Fibroblast of villous mesenchyme (primary cell): ENCODE measurements around the gene FHAD1. TPM values are rescaled to one million over a fixed set of nuclear protein-coding genes. Genes with fewer than 3 reads are reported as not detected.

Experiments used
- DNase-seq: peaks from one replicate; pipeline ENCODE4 v3.0.0-alpha.2; 2010; ENCODE audit warnings: low read depth
- H3K4me3 ChIP-seq: 2 replicates; pipeline ENCODE4 v1.5.1; 2011; ENCODE audit warnings: low read depth, mild to moderate bottlenecking, low read length
- CTCF ChIP-seq: IDR thresholded peaks from 2 replicates; pipeline ENCODE4 v1.5.1; 2012; ENCODE audit warnings: low read depth, mild to moderate bottlenecking, low read length; ENCODE audit not compliant: insufficient read depth
- total RNA-seq: library from RNA; depleted of rRNA; stranded (reverse); fragments of >200 nt; gene quantifications from 2 replicates; pipeline ENCODE4 v1.2.3, GENCODE V29; 2012

The FHAD1 gene
- total RNA-seq, 1 donor, result under 0.01 TPM

DNA sequence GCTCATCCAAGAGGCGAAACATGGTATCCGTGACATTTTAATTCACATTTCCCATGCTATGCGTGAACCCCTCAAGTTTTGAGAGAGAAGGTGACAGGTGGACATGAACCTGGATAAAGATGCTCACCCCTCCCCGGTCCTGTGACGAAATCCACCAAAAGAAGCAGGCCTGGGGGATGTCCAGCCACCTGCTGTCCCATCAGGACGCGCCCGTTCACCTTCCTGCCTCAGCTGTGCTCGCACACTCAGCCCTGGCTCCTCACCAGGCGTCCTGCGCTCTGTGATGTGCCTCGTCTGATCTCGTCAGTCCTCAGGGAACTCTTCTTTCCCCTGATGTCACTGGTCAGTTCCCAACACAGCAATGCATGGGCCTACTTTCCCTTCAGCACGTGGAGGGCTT is 10.3 kb downstream of the FHAD1 start:
- DNase-seq, result no peak
- H3K4me3 ChIP-seq, result no peak overlapping the region
- TF ChIP-seq CTCF, result no peak

- no peak overlapping the region for H3K4me3 ChIP-seq
- DNase-seq, result no peak
- no peak for TF ChIP-seq CTCF
These were observed 12.0 kb downstream of the FHAD1 start for GRCh38 chr1:15258833-15259621.

DNA sequence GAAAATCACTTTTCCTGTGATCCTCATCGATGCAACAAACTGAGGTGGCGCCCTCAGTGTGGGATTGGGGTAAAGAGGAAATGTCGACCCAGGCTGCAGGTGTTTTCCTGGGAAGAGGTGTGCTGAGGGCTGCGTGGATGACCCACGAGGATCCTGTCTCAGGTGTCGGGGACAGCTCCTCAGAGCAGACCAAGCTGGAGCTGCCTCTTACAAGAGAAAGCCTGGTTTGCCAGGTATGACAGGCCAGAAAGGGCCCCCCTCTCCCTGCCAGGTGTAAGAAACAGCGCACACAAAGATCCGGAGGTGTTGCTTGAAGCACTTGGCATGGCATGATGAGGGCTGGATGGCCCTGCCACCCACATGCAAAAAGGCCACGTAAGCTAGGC is 12.6 kb downstream of the FHAD1 start:
- DNase-seq, result no peak
- no peak for TF ChIP-seq CTCF
- no peak overlapping the region for H3K4me3 ChIP-seq

DNA sequence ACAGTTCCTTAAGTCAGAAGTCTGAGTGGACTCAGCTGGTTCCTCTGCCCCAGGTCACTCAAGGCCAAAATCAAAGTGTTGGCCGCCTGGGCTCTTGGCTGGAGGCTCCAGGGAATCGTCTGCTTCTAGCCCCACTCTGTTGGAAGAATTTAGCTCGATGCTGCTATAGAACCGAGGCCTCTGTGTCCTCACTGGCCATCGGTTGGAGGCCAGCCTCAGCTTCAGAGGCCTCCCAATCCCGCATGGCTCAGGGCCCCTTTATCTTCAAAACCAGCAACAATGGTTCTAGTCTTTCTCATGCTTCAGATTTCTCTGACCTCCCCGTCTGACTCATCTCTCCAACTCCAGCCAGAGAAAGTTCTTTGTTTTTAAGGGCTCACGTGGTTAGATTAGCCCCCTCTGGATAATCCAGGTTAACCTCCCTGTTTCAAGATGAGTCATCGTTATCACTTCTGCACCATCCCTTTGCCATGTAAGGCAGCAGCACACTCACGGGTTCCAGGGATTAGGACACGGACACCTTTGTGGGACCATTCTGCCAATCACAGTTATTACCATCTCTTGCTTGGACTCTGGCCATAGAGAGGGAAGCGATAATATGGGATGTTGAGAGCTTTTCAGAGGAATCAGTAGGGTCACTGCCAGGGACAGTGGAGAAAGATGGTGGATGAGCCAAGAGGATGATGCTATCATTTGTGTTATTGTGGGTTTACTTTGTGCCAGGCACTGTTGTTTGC is 13.6 kb downstream of the FHAD1 start:
- DNase-seq, result peak; percentile 56
- no peak overlapping the region for H3K4me3 ChIP-seq
- TF ChIP-seq CTCF, result no peak

- peak; percentile 19 for DNase-seq
These were observed 14.4 kb downstream of the FHAD1 start for GRCh38 chr1:15261155-15262002.

More at GRCh38 chr1:15261155-15262002, 14.4 kb downstream of the FHAD1 start:
- no peak overlapping the region for H3K4me3 ChIP-seq
- no peak for TF ChIP-seq CTCF
